HG02759 (cell line): ENCODE results near the gene TAF4.
"Not testable (repeated sequence)": the region's sequence is repeated elsewhere in the genome, so short reads cannot be mapped to it uniquely, and the experiment has no call there.

Experiments used
- ATAC-seq: cut with Tn5 transposase; IDR thresholded peaks from one replicate; pipeline ENCODE4 v1.9.1; 2021; ENCODE audit warnings: mild to moderate bottlenecking, moderate library complexity; ENCODE audit not compliant: unreplicated experiment

The TAF4 gene

DNA sequence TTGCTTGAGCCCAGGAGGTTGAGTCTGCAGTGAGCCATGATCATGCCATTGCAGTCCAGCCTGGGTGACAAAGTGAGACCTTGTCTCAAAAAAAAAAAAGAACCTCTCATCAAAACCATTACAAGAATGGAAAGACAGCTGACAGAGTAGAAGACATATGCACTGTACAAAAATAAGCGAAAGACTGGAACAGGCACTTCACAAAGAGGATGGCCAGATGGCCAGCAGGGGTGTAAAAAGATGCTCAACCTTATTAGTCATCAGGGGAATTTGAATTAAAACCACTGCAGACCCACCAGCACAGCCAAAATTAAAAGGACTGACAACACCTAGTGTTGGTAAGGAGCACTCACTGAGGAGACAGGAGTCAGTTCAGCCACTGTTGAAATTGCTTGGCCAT is 13.5 kb upstream of the TAF4 start:
- no peak for ATAC-seq

DNA sequence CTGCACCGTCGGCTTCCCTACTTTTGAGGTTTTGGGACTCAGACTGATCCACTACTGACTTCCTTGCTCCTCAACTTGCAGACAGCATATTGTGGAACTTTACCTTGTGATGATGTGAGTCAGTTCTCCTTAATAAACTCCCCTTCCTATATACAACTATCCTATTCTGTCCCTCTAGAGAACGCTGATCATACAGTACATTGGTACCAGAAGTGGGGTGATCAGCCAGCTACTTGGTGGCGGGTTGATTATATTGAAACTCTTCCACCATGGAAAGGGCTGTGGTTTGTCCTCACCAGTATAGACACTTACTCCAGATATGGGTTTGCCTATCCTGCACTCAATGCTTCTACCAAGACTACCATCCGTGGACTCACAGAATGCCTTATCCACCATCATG is 7.6 kb upstream of the TAF4 start:
- ATAC-seq, result no peak

DNA sequence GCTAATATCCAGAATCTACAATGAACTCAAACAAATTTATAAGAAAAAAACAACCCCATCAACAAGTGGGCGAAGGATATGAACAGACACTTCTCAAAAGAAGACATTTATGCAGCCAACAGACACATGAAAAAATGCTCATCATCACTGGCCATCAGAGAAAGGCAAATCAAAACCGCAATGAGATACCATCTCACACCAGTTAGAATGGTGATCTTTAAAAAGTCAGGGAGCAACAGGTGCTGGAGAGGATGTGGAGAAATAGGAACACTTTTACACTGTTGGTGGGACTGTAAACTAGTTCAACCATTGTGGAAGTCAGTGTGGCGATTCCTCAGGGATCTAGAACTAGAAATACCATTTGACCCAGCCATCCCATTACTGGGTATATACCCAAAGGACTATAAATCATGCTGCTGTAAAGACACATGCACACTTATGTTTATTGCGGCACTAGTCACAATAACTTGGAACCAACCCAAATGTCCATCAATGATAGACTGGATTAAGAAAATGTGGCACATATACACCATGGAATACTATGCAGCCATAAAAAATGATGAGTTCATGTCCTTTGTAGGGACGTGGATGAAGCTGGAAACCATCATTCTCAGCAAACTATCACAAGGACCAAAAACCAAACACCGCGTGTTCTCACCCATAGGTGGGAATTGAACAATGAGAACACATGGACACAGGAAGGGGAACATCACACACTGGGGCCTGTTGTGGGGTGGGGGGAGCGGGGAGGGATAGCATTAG is 6.2 kb upstream of the TAF4 start:
- ATAC-seq, result not testable (repeated sequence)

DNA sequence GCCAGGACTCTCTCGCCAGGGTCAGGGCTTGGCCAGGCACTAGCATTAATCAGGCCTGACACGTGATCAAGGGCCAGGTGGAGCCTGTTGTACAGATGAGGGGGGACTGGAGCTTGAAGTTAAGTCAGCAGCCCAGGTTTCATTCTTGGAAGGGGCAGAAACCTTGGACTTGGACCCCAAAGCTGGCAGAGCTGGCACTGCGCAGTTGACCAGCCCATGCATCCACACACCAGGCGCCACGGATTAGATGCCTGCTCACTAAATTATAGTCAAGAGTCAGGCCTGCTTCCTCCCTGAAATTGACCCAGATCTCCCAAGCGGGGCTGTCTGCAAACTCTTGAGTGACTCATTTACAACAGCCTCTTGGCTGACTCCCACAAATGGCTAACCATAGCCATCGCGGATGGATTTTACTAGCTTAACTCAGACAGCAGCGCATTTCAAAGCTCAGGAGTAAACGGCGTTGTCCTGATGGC is 4.1 kb upstream of the TAF4 start:
- no peak for ATAC-seq

DNA sequence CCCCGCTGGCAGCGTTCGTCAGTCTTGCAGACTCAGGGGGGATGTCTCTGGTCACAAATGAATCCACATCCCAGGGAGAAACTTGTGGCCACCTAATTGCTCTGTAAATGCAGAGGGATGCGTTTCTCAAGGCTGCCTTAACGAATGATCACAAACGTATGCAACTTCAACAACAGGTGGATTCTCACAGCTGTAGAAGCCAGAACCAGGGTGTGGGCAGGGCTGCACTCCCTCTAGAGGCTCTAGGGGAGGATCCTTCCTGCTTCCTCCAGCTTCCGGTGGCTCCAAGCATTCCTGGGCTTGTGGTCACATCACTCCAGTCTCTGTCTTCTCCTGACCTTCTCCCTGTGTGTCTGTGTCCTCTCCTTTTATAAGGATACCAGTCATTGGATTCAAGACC is 3.3 kb upstream of the TAF4 start:
- no peak for ATAC-seq

DNA sequence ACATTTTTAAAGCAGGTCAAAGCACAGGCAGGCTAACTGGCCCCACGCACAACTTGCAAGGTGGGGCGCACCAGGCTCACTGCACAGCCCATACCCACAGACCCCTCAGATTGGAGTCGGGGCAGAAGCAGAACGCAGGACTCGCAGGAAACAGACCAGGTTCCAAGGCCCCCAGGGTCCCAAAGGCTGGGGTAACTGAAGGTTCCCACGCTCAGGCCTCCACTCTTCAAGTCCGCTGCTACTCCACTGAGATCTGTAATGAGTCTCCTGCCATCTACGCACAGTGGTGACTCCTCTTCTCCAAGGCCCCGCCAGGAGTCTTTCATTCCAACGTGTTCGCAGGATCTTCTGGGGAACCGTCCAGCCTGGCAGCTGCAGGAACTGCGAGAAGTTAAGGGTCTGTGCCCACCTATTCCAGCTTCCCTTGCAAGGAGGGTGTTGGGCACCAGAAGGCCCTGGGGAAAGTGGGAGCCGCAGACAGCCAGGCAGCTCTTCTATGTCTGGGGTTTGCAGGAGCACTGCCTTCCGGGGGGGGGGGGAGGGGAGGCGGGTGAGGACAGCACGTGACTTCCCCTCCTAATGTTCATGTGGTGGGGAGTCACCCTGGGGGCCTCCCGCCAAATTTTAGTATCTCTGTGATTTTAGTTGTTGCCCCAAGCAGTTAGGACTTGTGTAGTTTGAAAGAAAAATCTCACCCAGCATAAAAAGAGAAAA is 2.0 kb upstream of the TAF4 start:
- ATAC-seq, result no peak

DNA sequence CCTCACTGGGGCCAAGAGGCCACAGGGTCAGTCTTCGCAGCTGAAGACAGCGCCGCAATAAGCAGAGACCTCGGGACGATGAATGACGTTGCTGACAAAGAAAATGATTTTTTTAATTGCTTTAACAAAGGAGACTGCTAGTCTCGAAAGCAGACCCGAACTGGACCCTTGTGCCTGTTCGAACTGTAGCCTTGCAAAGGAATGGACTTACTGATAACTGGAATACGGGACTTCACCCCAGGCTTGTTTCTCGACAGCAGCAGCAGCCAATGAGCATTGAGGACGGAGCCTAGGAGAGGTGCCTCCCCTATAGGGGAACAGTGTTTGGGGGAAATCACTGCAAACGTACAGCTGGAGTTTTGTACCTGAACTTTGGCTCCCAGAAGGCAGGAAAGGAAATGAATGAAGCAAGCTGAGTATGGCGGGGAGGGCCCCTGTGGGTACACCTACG is 1.3 kb upstream of the TAF4 start:
- ATAC-seq, result no peak

DNA sequence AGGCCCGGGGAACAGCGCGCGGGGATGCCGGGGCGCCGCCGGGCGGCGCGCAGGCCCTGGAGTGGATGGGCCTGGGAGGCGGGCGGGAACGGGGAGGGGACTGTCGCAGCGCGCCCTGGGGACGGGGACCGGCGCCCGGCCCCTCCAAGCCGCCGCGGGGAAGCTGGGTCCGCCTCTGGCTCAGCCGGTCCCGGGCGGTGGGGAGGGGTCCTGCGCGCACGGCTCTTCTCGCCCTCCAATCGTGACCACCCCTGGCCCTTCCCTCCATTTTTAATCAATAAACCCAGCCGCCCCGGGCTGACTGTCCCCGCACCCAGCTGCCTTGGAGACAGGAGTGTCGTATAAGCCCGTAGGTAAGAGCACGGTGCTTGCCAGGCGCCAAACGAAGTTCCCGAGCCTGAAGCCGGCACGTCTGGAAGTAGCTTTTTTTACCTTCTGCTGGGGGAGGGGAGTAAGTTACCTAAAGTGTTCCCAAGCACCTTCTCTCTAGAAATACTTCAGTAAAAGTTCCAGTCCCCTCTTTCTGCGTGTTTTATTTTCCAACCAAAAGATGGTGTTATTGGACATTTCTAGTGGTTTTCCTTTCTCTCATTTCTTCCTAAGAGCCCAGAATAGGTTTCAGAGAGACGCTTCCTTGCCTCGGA is 780 bp upstream of the TAF4 start:
- ATAC-seq, result peak; percentile 34

DNA sequence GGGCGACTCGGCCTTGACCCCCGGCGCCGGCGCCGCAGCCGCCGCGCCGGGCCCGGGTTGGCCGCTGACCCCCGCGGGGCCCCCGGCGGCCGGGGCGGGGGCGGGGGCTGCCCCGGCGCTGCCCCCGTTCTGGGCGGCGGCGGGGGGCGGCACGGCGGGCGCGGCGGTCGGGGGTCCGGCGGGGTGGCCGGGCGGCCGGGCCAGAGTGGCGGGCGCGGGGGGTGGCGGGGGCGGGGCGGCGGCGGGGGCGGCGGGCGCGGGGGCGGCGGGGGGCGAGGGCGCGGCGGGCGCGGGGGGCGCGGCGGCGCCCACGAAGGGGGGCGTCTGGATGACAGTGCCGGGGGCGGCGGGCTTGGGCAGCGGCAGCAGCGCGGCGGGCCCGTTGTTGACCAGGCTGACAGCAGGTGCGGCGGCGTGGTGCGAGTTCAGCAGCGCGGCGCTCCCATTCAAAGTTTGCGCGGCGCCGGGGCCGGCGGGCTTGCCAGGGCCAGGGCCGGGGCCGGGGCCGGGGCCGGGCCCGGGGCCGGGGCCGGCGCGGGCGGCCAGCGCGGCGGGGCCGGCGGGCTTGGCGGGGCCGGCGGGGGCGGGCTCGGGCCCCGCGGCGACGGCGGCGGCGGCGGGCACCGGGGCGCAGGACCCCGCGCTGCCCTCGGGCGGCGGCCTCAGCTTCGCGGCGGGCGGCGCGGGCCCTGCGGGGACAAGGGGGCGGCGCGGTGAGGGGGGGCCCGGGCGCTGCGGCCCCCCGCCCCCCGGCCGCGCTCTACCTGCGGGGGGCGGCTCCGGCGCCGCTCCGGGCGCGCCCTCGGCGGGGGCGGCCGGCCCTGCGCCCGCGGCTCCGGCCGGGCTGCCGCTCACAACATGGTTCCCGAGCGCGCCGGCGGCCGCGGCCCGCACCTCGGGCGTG is 659 bp downstream of the TAF4 start:
- peak; percentile 28 for ATAC-seq

DNA sequence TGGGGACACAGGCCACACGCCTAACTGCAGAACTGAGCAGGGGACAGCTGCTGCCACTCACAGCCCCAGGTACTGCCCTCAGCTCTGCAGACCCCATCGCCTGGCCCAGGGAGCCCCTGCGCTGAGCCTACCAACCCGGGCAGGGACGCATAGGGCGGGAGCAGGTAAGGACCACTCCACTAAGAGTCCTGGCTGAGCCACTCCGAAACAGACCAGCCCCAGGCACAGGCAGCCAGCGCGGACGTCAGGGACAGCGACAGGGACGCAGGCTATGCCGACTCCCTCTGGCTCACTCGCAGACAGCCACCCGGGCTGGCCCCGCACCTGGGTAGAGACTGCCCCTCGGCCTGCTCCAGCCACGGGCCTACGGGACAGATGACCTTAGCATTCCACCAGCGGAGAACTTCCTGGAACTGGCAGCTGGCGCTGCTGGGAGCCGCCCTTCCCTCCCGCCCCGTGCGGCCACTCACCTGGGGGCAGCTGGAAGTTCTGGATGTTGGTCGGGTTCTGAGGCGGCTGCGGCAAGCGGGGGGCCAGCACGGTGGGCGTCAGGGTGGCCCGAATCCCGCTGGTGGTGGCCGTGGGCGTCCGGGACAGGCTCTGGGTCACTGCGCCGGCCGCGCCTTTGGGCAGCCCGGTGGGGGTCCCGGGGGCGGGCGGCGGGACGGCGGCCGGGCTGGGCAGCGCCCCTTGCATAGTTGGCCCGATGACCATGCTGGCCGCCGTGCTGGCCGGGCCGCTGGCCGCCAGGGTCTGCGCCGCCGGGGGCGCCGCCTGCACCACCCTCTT is 1.5 kb downstream of the TAF4 start:
- ATAC-seq, result no peak

DNA sequence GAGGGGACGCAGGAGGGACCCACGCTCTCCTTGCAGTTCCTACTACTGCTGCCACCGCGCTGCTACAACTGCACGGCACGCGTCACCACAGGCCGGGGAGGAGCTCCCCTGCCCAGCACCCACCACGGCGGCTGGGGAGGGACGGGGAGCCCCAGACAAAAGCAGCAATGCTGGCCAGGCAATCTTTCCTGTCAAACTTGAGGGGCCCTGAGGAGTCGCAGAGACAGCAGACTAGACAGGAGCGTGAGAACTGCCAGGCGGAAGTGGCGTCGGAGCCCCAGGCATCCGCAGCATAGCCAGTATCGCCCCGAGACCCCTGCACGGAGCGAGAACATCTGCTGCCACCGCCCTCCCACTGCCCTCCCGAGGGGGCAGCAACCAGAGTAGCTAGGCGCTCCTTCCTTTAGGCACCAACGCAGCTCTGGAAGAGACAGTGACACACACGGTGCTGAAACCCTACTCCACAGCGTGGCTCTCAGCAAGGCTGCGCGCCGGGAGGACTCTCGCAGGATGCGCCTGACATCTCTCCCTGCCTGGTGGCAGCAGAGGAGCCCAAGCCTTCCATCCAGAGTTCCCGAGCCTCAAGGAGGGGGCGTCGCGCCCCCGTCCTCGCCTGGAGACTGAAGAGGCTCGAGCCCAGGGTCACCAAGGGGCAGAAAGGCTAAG is 2.2 kb downstream of the TAF4 start:
- ATAC-seq, result no peak

DNA sequence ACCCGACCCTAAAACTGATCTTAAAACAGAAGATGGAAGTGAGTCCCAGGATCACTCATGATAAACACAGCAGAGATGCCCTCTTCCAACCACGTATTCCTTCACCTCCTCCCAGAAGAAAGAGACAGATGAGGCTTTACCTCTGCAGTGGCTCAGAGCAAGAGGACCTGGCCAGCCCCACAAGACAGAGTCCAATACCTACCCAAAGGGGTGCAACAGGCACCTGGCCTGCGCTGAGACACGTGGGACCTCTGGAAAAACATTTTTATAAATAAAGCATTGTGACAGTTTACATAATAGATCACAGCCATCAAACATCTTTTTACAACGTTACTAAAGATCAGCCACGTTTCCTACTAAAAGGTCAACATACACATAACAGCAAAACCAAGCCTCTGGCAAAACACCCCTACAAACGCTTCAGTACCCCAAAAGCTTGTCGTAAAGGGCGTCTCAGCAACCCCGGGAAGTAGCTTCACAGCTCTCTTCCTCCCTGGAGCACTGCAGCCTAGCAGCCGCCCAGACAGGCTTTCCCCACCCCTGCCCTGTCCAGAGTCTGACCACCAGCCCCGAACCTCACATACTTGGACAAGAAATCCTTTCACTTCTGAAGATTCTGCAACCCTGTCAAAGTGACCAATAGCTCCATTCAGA is 2.9 kb downstream of the TAF4 start:
- no peak for ATAC-seq

DNA sequence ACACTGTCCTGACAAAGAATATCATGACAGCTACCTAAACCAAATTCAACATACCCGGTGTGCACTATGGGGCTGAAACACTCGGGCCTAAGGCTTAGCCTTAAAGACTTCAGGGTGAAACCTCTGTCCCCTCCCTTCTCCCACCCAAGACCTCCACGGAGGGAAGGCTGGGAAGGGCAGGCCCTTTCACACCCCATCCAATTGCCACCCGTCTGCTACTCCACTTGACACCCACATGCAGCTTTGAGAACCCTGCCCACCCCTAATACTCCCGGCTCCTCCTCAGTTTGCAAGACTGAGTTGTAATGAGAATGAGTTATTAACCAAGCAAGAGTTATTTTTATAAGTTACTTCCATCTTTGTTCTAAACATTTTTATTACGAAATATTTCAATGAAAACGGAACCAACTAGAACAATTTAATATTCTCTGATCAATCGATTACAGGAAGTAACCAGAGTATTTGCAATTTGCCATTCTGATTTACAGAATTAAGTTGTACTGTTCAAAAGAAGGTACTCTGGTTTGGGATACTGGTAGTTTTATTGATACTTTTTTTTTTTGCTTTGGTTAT is 3.7 kb downstream of the TAF4 start:
- ATAC-seq, result no peak

DNA sequence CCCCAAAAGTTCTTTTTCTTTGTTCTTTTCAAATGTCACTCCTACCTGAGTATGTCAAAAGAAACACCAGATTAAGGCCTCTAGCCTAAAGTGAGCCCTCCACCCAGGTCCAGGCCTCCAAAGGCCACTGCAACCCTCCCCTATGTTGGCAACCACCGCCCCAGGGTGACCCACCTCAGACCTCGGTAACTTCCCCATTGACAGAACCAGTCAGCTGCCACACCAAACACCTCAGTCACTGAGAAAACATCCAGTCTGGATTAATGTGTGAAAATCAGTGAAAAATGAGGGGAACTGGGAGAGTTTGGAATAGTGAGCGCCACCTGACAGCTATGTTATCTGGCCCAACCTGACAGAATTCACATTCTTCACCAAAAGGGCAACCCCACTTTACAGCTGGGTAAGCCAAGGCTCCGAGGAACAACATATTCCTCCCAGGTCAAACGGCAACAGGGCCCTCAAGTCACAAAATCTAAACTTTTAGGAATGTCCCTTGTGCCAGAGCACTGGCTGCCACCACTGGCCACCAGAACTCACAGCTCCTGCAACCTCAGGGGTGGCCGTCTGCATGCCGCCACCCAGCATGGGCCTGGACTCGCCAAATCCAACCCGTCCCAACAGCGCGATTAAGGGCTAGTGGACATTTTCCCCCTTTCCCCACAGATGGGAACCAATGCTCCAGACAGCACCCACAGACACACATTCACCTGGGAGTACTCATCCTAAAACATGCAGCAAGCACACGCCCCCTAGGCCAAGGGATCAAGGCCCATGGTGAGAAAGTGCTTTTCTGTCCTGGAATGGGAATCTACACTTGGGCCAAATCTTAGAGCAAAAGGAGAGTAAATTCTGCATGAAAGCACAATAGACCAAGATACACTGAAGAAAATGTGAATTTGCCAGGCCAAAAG is 4.8 kb downstream of the TAF4 start:
- ATAC-seq, result no peak

DNA sequence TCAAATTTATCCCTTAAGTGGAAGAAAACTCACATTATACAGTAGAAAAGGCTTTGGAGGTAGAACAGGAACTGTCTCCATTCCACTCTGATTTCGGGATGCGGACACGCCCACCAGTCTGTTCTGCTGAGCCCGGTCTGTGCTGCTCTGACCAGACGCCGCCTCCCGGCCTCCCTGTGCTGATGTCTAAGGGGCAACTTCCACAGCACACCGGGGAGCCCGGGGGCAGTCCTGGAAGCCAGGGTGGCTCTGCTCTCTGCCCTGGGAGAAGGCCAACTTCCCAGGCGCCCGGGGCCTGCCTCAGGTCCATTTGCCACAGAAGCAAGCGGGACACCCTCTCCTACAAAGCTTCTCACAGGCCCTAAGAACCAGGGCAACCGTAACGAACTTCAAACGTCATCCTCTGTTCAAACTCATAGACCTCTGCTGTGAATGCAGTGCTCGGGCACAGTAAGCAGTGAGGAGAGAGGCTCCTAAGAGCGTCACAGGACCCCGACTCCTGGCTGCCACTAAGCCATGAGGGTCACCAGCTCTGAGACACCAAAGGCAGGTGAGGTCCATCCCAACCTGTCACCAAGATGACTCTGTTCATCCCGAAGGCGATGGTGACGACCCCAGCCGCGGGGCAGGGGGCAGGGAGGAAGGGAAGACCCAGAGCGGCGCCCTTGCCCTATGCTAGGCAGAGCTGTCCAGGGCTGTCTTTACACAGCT is 5.6 kb downstream of the TAF4 start:
- no peak for ATAC-seq

DNA sequence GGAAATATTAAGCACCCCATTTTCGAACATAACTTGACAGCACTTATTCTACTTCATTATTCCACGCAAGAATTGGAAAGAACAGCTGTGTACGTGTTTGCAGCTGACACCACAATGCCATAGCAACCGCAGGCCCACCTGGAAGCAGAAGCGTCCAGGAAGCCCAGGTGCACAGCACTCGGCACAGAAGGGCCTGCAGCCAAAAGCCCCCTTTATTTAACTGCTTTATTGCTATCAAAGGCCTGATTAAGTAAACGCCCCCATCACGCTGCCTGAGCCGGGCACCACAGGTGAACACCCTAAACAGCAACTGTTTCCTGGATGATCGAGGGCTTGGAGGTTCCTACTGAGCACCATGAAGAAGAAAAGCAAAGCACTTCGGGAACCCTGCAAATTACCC is 6.3 kb downstream of the TAF4 start:
- no peak for ATAC-seq

DNA sequence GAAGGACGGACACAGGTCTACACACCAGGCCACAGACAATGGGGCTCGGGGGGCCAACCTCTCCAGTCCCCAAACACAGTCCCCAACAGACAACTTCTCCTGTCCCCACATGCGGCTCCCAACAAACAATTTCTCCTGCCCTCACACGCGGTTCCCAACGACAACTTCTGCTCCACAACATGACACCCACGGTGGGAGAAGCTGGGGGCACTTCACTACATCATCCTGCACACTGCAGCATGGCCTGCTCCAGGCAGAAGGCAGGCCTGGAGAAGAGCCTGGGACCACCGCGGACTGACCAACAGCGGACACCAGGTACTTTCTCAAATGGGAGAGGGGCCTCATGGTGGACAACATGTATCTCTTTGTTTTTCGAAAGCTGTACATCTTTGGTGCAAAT is 6.7 kb downstream of the TAF4 start:
- no peak for ATAC-seq
